ENCODE measurements around the gene VASH1.

The VASH1 gene

GRCh38 chr14:76829650-76830421 is 68.6 kb downstream of the VASH1 start:
- no peak for DNase-seq (ENCODE audit: low spot score)
- TF ChIP-seq CTCF (IDR thresholded peaks at IDR 0.05; ENCODE audit: extremely low read depth, missing control alignments), result no peak

- DNase-seq (ENCODE audit: low spot score), result no peak
- no peak for TF ChIP-seq CTCF (IDR thresholded peaks at IDR 0.05; ENCODE audit: extremely low read depth, missing control alignments)
Measured at GRCh38 chr14:76830556-76830955, 69.3 kb downstream of the VASH1 start.

GRCh38 chr14:76832503-76832988 is 71.3 kb downstream of the VASH1 start:
- no peak for DNase-seq (ENCODE audit: low spot score)
- TF ChIP-seq CTCF (IDR thresholded peaks at IDR 0.05; ENCODE audit: extremely low read depth, missing control alignments), result no peak
